Ishikawa (cell line): ENCODE results near the gene ATP9B.

Source experiments
- CEBPB ChIP-seq: IDR thresholded peaks from 2 replicates; pipeline ENCODE4 v1.6.1; 2012
- CREB1 ChIP-seq: IDR thresholded peaks from 2 replicates; pipeline ENCODE4 v1.6.1; 2012; ENCODE audit warnings: low read depth
- EGR1 ChIP-seq: IDR thresholded peaks from 2 replicates; pipeline ENCODE4 v1.6.1; 2012
- EP300 ChIP-seq: IDR thresholded peaks from 2 replicates; pipeline ENCODE4 v1.6.1; 2012; ENCODE audit warnings: borderline replicate concordance
- FOXM1 ChIP-seq: IDR thresholded peaks from 2 replicates; pipeline ENCODE4 v1.6.1; 2012; ENCODE audit warnings: low read depth, borderline replicate concordance
- MAX ChIP-seq: IDR thresholded peaks from 2 replicates; pipeline ENCODE4 v1.6.1; 2012
- NFIC ChIP-seq: IDR thresholded peaks from 2 replicates; pipeline ENCODE4 v1.6.1; 2012
- RAD21 ChIP-seq: IDR thresholded peaks from 2 replicates; pipeline ENCODE4 v1.6.1; 2012; ENCODE audit warnings: low read depth
- REST ChIP-seq: IDR thresholded peaks from 2 replicates; pipeline ENCODE4 v1.6.1; 2012; ENCODE audit warnings: low read depth, mild to moderate bottlenecking
- TAF1 ChIP-seq: IDR thresholded peaks from 2 replicates; pipeline ENCODE4 v1.6.1; 2012; ENCODE audit warnings: low read depth, mild to moderate bottlenecking
- TCF12 ChIP-seq: IDR thresholded peaks from 2 replicates; pipeline ENCODE4 v1.6.1; 2012; ENCODE audit warnings: low read depth
- TEAD4 ChIP-seq: IDR thresholded peaks from 2 replicates; pipeline ENCODE4 v1.6.1; 2012
- USF1 ChIP-seq: IDR thresholded peaks from 2 replicates; pipeline ENCODE4 v1.6.1; 2012
- YY1 ChIP-seq: IDR thresholded peaks from 2 replicates; pipeline ENCODE4 v1.6.1; 2012; ENCODE audit warnings: low read depth
- ZBTB7A ChIP-seq: IDR thresholded peaks from 2 replicates; pipeline ENCODE4 v1.6.1; 2012; ENCODE audit warnings: low read depth

Gene ATP9B

GRCh38 chr18:79093986-79094385 lies 24.8 kb downstream of the ATP9B start:
- no peak for TF ChIP-seq RAD21
- no peak for TF ChIP-seq CEBPB
- TF ChIP-seq USF1, result no peak
- TF ChIP-seq TEAD4, result no peak
- TF ChIP-seq CREB1, result no peak
- TF ChIP-seq TAF1, result no peak
- no peak for TF ChIP-seq YY1
- TF ChIP-seq ZBTB7A, result no peak
- TF ChIP-seq EP300, result no peak
- no peak for TF ChIP-seq REST
- TF ChIP-seq FOXM1, result no peak
- no peak for TF ChIP-seq EGR1
- no peak for TF ChIP-seq MAX
- no peak for TF ChIP-seq NFIC
- no peak for TF ChIP-seq TCF12

GRCh38 chr18:79095216-79095615 lies 26.0 kb downstream of the ATP9B start:
- no peak for TF ChIP-seq CEBPB
- TF ChIP-seq EP300, result no peak
- TF ChIP-seq TEAD4, result no peak
- no peak for TF ChIP-seq RAD21
- no peak for TF ChIP-seq MAX
- TF ChIP-seq REST, result no peak
- TF ChIP-seq NFIC, result no peak
- TF ChIP-seq USF1, result no peak
- TF ChIP-seq FOXM1, result no peak
- TF ChIP-seq ZBTB7A, result no peak
- no peak for TF ChIP-seq EGR1
- no peak for TF ChIP-seq CREB1
- TF ChIP-seq TAF1, result no peak
- TF ChIP-seq YY1, result no peak
- no peak for TF ChIP-seq TCF12

- TF ChIP-seq EGR1, result no peak
- TF ChIP-seq CREB1, result no peak
- no peak for TF ChIP-seq TCF12
- TF ChIP-seq NFIC, result no peak
- no peak for TF ChIP-seq TEAD4
- TF ChIP-seq EP300, result no peak
- no peak for TF ChIP-seq REST
- no peak for TF ChIP-seq ZBTB7A
- TF ChIP-seq MAX, result no peak
- TF ChIP-seq TAF1, result no peak
- TF ChIP-seq CEBPB, result no peak
- TF ChIP-seq USF1, result no peak
- no peak for TF ChIP-seq FOXM1
- no peak for TF ChIP-seq YY1
- TF ChIP-seq RAD21, result no peak
These were observed 31.8 kb downstream of the ATP9B start for GRCh38 chr18:79100944-79101343.

- TF ChIP-seq EP300 (no peak), REST (no peak), ZBTB7A (no peak), CEBPB (no peak), MAX (no peak)
These were observed 33.7 kb downstream of the ATP9B start for GRCh38 chr18:79102886-79103285.
